Duodenal mucosa (tissue), 2 donors: ENCODE results near the gene TBC1D5.
"Not testable (repeated sequence)": the region's sequence is repeated elsewhere in the genome, so short reads cannot be mapped to it uniquely, and the experiment has no call there.

Source experiments
- H3K27ac ChIP-seq: one replicate; pipeline ENCODE4 v1.7.0; 2013; ENCODE audit warnings: low read depth, low read length
- H3K27me3 ChIP-seq, 2 donors: one replicate each; pipeline ENCODE4 v1.7.0; 2013; ENCODE audit warnings: low read length in 2 of 2, control low read depth in 1 of 2; ENCODE audit not compliant: insufficient read depth in 2 of 2, control insufficient read depth in 1 of 2
- H3K36me3 ChIP-seq, 2 donors: one replicate each; pipeline ENCODE4 v1.7.0; 2013; ENCODE audit warnings: low read length in 2 of 2, control low read depth in 1 of 2; ENCODE audit not compliant: insufficient read depth in 2 of 2, control insufficient read depth in 1 of 2
- H3K4me1 ChIP-seq, 2 donors: one replicate each; pipeline ENCODE4 v1.7.0; 2013; ENCODE audit warnings: low read length in 2 of 2, control low read depth in 1 of 2; ENCODE audit not compliant: insufficient read depth in 2 of 2, control insufficient read depth in 1 of 2
- H3K4me3 ChIP-seq, 2 donors: one replicate each; pipeline ENCODE4 v1.7.0; 2013; ENCODE audit warnings: low read length in 2 of 2, low read depth in 1 of 2
- H3K9ac ChIP-seq, 2 donors: one replicate each; pipeline ENCODE4 v1.7.0; 2013; ENCODE audit warnings: low read length in 2 of 2, low read depth in 1 of 2
- H3K9me3 ChIP-seq, 2 donors: one replicate each; pipeline ENCODE4 v1.7.0; 2013; ENCODE audit warnings: low read length in 2 of 2, control low read depth in 1 of 2; ENCODE audit not compliant: control insufficient read depth in 1 of 2

The TBC1D5 gene

DNA sequence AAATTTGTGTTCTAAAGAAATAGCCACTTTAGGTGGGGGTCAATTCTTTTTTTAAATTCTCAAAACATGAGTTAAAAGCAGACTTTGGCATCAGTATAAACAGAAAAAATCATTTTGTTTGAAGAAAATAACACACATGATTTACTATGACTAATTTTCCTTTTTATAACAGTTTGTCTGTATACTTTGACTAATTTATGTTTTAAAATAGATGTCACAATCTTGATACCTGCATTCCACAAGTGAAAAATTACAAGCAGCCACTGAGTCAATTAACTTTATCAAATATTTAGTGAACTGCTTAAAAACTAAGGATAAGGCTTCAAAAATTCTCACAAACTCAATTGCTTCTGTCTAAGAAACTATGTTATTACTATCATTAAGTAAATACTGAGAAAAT, 235.0 kb downstream of the TBC1D5 start:
- Histone ChIP-seq H3K9ac (no peak overlapping the region), H3K27ac (no peak overlapping the region), H3K36me3 (no peaks in the 10 kb centered on the region), H3K4me1 (no peaks in the 10 kb centered on the region), H3K9me3 (no peaks in the 10 kb centered on the region), H3K27me3 (no peaks in the 10 kb centered on the region), H3K4me3 (no peak overlapping the region)

DNA sequence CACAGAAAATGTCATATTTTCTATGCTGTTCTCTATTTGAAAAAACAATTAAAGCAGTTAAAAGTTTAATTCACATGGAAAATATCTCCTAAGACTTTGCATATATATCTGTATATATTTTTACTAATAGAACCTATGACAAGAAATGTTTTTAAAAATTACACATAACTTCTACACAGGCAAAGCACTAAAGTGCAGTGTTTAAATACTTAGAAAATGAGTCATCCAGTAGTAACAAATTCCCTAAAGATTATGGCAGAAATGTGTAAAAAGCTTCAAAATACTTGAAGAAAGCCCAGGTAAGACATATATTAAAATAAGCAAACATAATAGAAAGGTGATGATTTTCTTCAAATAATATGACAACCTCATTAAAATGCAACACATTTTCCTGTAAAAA, 236.6 kb downstream of the TBC1D5 start:
- H3K9ac ChIP-seq: no peak overlapping the region
- H3K27ac ChIP-seq: no peak overlapping the region
- no peaks in the 10 kb centered on the region for H3K36me3 ChIP-seq
- no peaks in the 10 kb centered on the region for H3K9me3 ChIP-seq
- no peak overlapping the region for H3K4me3 ChIP-seq
- no peaks in the 10 kb centered on the region for H3K4me1 ChIP-seq
- H3K27me3 ChIP-seq: no peaks in the 10 kb centered on the region

DNA sequence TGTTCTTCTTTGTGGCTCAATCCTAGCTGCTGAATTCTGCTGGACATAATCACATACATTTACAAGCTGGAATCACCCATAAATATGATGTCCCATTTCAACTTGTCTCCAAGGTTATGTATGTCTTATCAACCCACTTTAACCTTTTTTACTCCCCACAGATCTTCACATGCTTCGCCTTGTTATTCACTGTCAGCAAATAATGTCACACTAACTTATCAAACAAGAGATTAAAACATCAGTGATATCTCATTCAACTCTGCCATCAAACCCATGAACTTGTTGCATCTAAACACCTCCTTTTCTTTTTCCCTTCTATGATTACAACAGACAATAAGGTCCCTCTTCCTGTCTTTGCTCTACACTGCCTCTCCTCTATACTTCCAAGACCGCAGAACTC, 240.7 kb downstream of the TBC1D5 start:
- Histone ChIP-seq H3K9ac (no peak overlapping the region), H3K27ac (no peak overlapping the region), H3K9me3 (no peaks in the 10 kb centered on the region), H3K4me3 (no peak overlapping the region), H3K4me1 (no peaks in the 10 kb centered on the region), H3K36me3 (no peaks in the 10 kb centered on the region), H3K27me3 (no peaks in the 10 kb centered on the region)

DNA sequence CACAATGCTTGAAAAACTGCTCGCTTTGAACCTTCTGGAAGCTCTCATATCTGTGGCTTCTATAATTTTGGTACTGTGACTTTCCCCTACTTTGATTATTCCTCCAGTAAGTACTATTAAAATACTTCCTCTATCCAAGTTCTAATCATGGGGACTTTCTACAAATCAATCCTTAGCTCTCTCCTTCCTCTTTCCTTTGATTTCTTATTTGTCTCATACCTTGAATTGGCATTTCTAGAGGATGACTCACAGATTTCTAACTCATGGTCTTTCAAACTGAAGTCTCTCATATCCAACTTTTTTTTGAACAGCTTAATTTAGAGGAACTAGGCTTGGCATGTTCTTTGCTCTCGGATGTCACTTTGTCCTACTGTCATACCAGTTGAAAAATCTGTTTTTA, 241.8 kb downstream of the TBC1D5 start:
- no peaks in the 10 kb centered on the region for H3K9me3 ChIP-seq
- no peaks in the 10 kb centered on the region for H3K4me1 ChIP-seq
- H3K27me3 ChIP-seq: no peaks in the 10 kb centered on the region
- no peak overlapping the region for H3K27ac ChIP-seq
- H3K36me3 ChIP-seq: no peaks in the 10 kb centered on the region
- no peak overlapping the region for H3K4me3 ChIP-seq
- H3K9ac ChIP-seq: no peak overlapping the region

DNA sequence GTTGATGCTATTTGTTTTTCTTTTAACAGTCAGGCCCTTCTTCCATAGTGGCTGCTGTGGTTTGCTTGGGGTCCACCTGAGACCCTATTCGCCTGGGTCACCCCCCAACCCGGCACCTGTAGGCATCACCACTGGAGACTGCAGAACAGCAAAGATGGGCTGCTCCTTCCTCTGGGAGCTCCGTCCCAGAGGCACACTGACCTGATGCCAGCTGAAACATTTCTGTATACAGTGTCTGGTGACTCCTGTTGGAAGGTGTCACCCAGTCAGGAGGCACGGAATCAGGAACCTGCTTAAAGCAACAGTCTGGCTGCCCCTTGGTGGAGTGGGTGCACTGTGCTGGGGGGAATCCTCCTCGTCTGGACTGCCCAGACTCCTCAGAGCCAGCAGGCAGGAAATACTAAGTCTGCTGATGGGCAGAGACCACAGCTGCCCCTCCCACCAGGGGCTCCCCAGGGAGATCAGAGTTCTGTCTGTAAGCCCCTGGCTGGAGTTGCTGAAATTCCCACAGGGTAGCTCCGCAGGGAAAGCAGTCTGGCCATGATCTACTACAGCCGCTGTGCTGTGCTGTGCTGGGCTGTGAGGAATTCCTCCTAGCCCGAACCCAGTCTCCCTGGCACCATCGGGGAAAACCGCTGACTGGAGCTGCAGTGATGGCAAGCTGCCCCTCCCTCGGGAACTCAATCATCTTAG, 248.2 kb downstream of the TBC1D5 start:
- Histone ChIP-seq H3K27ac (no peak overlapping the region), H3K36me3 (no peaks in the 10 kb centered on the region), H3K27me3 (no peaks in the 10 kb centered on the region), H3K4me1 (no peaks in the 10 kb centered on the region), H3K4me3 (no peak overlapping the region), H3K9ac (no peak overlapping the region), H3K9me3 (peaks cover 0 to 9% of the 10 kb centered on the region in 2 donors)

DNA sequence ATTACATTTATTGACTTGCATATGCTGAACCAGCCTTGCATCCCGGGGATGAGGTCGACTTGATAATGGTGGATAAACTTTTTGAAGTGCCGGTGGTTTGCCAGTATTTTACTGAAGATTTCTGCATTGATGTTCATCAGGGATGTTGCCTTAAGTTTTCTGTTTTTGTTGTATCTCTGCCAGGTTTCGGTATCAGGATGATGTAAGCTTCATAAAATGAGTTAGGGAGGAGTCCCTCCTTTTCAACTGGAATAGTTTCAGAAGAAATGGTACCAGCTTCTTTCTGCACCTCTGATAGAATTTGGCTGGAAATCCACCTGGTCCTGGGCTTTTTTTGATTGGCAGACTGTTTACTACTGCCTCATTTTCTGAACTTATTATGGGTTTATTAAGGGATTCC, 250.8 kb downstream of the TBC1D5 start:
- Histone ChIP-seq H3K36me3 (no peaks in the 10 kb centered on the region), H3K4me3 (no peak overlapping the region)

DNA sequence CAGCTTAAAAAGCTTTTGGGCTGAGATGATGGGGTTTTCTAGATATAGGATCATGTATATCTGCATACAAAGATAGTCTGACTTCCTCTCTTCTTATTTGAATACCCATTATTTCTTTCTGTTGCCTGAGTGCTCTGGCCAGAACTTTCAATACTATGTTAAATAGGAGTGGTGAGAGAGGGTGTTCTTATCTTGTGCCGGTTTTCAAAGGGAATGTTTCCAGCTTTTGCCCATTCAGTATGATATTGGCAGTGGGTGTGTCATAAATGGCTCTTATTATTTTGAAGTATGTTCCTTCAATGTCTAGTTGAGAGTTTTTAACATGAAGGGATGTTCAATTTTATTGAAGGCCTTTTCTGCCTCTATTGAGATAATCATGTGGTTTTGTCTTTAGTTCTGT, 251.2 kb downstream of the TBC1D5 start:
- H3K36me3 ChIP-seq, H3K4me1 ChIP-seq, H3K27ac ChIP-seq, H3K9me3 ChIP-seq, H3K27me3 ChIP-seq, H3K4me3 ChIP-seq, H3K9ac ChIP-seq: not testable (repeated sequence)

More for the DNA sequence above, 250.8 kb downstream of the TBC1D5 start:
- Histone ChIP-seq H3K27ac (no peak overlapping the region), H3K27me3 (no peaks in the 10 kb centered on the region), H3K4me1 (no peaks in the 10 kb centered on the region), H3K9ac (no peak overlapping the region), H3K9me3 (peaks cover 5 to 9% of the 10 kb centered on the region in 2 donors)

DNA sequence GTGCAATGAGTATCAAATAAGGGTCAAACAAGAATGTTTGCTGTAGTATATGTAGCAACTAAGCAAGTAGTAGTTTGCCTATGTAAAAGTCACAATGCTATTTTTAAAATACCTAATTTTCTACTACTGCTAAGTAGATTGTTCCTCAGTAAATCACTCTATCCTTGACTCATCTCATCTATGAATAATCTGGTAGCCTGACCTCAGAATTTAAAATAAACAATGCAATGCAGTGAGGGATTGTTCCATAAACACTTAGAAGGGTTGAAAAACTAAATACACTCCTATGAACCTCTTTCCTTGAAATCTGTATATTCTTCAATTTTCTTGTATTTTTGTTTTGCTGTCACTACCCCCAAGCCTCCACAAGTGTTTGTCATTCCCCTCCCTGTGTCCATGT, 253.3 kb downstream of the TBC1D5 start:
- H3K9me3 ChIP-seq: peaks cover 5 to 9% of the 10 kb centered on the region in 2 donors
- no peaks in the 10 kb centered on the region for H3K27me3 ChIP-seq
- H3K4me3 ChIP-seq: no peak overlapping the region
- H3K36me3 ChIP-seq: no peaks in the 10 kb centered on the region
- H3K4me1 ChIP-seq: no peaks in the 10 kb centered on the region
- H3K27ac ChIP-seq: no peak overlapping the region
- no peak overlapping the region for H3K9ac ChIP-seq

DNA sequence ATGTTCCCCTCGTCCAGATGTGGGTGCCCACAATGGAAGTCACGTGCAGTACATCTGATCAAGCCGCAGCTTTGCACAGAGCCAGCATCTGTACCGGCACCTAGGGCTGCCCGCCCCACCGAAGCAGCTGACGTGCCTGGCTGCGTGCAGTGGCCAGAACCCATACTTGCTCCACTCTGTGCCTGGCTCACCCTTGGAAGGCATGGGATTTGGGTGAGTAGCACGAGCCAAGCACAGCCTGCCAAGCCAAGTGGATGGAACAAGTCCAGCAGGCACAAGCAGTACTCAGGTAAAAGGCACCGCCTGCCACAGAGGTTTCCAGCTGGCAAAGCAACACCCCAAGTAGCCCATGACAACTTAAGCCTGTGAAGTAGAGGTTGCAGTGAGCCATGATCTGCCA, 261.3 kb downstream of the TBC1D5 start:
- Histone ChIP-seq H3K4me3 (no peak overlapping the region), H3K27ac (no peak overlapping the region), H3K9ac (no peak overlapping the region), H3K36me3 (peaks cover 0 to 6% of the 10 kb centered on the region in 2 donors), H3K27me3 (no peaks in the 10 kb centered on the region), H3K4me1 (no peaks in the 10 kb centered on the region), H3K9me3 (no peaks in the 10 kb centered on the region)

DNA sequence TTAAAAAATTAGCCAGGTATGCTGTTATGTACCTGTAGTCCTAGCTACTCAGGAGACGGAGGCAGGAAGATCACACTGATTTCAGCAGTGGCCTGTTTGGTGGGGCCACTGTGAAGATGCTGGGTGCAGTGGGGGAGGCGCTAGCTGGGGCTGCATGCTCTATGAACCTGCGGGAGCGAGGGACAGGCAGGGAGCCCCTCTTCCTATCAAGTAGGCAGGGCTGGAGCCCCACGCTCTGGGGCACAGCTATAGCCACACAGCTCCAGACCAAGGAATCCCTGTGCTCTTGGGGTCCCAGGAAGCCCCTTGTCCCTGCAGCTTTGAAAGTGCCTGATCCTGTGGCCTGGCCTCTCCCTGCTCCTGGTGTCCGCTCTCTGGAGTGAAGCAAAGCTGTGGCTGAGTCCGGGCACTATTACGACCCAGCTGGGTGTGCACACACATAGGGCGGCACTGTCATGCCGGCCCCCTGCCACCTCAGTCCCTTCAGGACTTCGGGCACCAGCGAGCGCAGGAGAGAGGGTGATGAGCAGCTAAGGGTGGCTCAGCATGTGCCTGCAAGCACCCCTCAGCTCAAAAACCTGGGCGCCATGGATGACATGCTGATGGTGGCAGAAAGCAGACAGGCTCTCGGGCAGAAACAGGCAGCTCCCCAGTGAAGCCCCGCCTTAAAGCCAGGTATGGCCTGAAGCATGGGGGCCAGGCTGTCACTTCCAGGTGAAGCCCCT, 262.6 kb downstream of the TBC1D5 start:
- peaks cover 0 to 6% of the 10 kb centered on the region in 2 donors for H3K36me3 ChIP-seq
- no peak overlapping the region for H3K9ac ChIP-seq
- H3K4me1 ChIP-seq: no peaks in the 10 kb centered on the region
- no peaks in the 10 kb centered on the region for H3K27me3 ChIP-seq
- no peak overlapping the region for H3K27ac ChIP-seq
- no peaks in the 10 kb centered on the region for H3K9me3 ChIP-seq
- H3K4me3 ChIP-seq: no peak overlapping the region
